ENCODE measurements around the gene AFTPH.

AFTPH gene

DNA sequence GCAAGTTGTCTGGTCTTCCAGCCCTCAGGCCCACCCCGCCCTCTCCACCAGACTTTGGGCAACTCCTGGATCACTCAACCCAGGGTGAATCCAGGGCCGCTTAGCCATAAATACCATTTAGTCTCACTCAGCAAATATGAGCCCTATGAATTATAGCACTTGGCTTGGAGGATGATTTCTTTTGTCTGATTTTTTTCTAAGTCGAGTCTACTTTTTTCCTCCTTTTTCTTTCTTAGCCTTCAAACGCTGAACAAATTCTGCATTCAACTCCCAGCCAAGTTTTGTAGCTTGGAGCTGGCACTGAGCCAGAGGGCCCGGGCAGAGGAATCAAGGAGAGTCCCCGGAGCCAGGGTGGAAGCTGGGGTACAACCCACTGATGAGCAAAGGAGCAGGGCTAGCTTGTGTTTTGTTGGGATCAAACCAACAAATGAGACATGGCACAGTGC lies 80.9 kb downstream of the AFTPH start:
- Histone ChIP-seq H3K9ac (ENCODE audit: low read length) (no peak overlapping the region), H3K36me3 (ENCODE audit: low read length) (no peaks in the 10 kb centered on the region), H3K27me3 (ENCODE audit: low read length) (no peaks in the 10 kb centered on the region), H3K79me2 (ENCODE audit: insufficient read depth, low read length) (no peaks in the 10 kb centered on the region), H3K4me3 (ENCODE audit: insufficient read depth, low read length, poor library complexity, severe bottlenecking) (no peak overlapping the region), H3K9me2 (replicated peaks; ENCODE audit: insufficient read depth, low read length) (no peaks in the 10 kb centered on the region), H3K9me3 (ENCODE audit: insufficient read depth, low read length) (no peaks in the 10 kb centered on the region), H3K4me2 (ENCODE audit: low read depth, low read length, poor library complexity, severe bottlenecking) (no peak overlapping the region), H3F3A (ENCODE audit: insufficient read depth) (0 out of 2 replicates have a peak, but pooled peaks cover 2% of the 10 kb centered on the region), H4K20me1 (ENCODE audit: low read depth, low read length) (no peaks in the 10 kb centered on the region), H3K27ac (ENCODE audit: low read depth, low read length) (no peak overlapping the region), H2AFZ (ENCODE audit: low read depth, low read length, severe bottlenecking) (no peak overlapping the region)
- TF ChIP-seq, protein P1, sequence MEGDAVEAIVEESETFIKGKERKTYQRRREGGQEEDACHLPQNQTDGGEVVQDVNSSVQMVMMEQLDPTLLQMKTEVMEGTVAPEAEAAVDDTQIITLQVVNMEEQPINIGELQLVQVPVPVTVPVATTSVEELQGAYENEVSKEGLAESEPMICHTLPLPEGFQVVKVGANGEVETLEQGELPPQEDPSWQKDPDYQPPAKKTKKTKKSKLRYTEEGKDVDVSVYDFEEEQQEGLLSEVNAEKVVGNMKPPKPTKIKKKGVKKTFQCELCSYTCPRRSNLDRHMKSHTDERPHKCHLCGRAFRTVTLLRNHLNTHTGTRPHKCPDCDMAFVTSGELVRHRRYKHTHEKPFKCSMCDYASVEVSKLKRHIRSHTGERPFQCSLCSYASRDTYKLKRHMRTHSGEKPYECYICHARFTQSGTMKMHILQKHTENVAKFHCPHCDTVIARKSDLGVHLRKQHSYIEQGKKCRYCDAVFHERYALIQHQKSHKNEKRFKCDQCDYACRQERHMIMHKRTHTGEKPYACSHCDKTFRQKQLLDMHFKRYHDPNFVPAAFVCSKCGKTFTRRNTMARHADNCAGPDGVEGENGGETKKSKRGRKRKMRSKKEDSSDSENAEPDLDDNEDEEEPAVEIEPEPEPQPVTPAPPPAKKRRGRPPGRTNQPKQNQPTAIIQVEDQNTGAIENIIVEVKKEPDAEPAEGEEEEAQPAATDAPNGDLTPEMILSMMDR (IDR thresholded peaks at IDR 0.05; ENCODE audit: insufficient read depth, low read length, poor library complexity, severe bottlenecking): no peak
- TF ChIP-seq EZH2phosphoT487 (conservative IDR thresholded peaks at IDR 0.05; ENCODE audit: low read length): no peak

DNA sequence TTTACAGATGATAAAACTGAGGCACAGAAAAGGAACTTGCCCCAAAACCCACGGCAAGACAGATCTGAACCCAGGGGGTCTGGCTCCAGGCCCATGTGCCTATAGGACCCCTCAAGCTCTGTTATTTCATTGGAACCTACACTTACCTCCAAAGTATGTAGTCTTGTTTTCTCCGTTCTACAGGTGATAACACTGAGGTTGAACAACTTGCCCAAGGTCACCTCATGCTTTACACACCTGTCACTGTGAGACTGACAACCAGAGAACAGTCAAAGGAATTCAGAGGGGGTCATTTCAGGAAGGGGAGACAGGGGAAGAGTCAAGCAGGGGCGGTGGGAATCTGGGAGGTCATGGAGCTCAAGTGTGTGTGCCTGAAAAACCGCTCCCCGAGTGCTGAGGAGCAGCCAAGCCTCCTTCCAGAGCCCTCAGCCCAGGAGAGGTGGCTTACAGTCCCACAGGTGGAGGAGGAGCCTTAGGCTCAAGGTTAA lies 81.9 kb downstream of the AFTPH start:
- Histone ChIP-seq H4K20me1 (ENCODE audit: low read depth, low read length) (no peaks in the 10 kb centered on the region), H3K9ac (ENCODE audit: low read length) (no peak overlapping the region), H3K4me3 (ENCODE audit: insufficient read depth, low read length, poor library complexity, severe bottlenecking) (no peak overlapping the region), H3K27ac (ENCODE audit: low read depth, low read length) (no peak overlapping the region), H2AFZ (ENCODE audit: low read depth, low read length, severe bottlenecking) (no peak overlapping the region), H3K9me2 (replicated peaks; ENCODE audit: insufficient read depth, low read length) (no peaks in the 10 kb centered on the region), H3K9me3 (ENCODE audit: insufficient read depth, low read length) (no peaks in the 10 kb centered on the region), H3K27me3 (ENCODE audit: low read length) (no peaks in the 10 kb centered on the region), H3F3A (ENCODE audit: insufficient read depth) (0 out of 2 replicates have a peak, but pooled peaks cover 3% of the 10 kb centered on the region), H3K4me2 (ENCODE audit: low read depth, low read length, poor library complexity, severe bottlenecking) (peak overlapping the region; percentile 63), H3K36me3 (ENCODE audit: low read length) (no peaks in the 10 kb centered on the region), H3K79me2 (ENCODE audit: insufficient read depth, low read length) (no peaks in the 10 kb centered on the region)
- TF ChIP-seq, protein P1 (IDR thresholded peaks at IDR 0.05; ENCODE audit: insufficient read depth, low read length, poor library complexity, severe bottlenecking): no peak
- TF ChIP-seq EZH2phosphoT487 (conservative IDR thresholded peaks at IDR 0.05; ENCODE audit: low read length): no peak

DNA sequence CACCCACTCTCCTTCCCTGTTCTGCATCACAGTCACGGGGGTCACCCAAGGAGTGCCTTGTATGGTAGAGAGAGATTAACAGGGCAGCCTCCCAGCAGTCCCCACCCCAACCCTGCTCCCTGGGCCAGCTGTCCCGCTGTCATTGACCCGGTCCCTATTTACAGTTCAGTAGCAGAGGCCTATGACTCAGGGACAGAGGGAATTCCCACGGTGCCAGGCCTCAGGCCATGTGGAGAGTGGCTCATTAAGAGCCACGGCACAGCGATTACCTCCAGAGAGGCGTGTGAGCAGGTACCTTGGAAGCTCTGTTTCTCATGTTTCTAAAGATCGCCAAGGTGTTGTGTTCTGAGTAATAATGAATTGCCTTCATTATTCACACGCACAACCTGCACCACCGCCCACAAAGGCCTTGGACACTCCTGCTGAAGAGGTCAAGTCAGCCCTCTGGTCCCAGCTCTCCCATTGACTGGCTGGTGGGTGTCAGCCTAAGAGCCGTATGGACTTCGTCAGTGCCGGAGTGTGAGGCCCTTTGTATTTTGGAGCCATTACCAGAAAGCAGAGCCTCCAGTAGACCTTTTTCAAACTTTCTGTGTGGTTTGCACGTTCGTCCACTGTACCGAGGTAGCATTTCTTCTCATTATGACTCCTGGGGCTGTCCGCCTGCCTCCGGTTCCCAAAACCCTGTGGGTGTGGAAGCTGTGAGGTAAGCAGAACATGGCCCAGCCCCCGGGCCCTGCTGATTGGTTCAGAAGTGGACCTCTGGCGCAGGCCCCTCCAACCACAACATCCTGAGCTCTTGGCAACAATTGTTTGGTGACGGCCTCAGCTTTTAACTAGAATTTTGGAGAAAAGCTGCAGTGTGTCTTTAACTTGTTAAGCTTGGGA lies 82.6 kb downstream of the AFTPH start:
- no peaks in the 10 kb centered on the region for H3K27me3 ChIP-seq (ENCODE audit: low read length)
- H3F3A ChIP-seq (ENCODE audit: insufficient read depth): 0 out of 2 replicates have a peak, but pooled peaks cover 3% of the 10 kb centered on the region
- H3K9me2 ChIP-seq (replicated peaks; ENCODE audit: insufficient read depth, low read length): no peaks in the 10 kb centered on the region
- H3K36me3 ChIP-seq (ENCODE audit: low read length): no peaks in the 10 kb centered on the region
- H3K9me3 ChIP-seq (ENCODE audit: insufficient read depth, low read length): no peaks in the 10 kb centered on the region
- peak overlapping the region; percentile 63 for H3K4me2 ChIP-seq (ENCODE audit: low read depth, low read length, poor library complexity, severe bottlenecking)
- H3K79me2 ChIP-seq (ENCODE audit: insufficient read depth, low read length): no peaks in the 10 kb centered on the region
- TF ChIP-seq EZH2phosphoT487 (conservative IDR thresholded peaks at IDR 0.05; ENCODE audit: low read length): no peak
- TF ChIP-seq, protein P1 (IDR thresholded peaks at IDR 0.05; ENCODE audit: insufficient read depth, low read length, poor library complexity, severe bottlenecking): no peak
- H4K20me1 ChIP-seq (ENCODE audit: low read depth, low read length): no peaks in the 10 kb centered on the region
- H3K27ac ChIP-seq (ENCODE audit: low read depth, low read length): no peak overlapping the region
- H3K4me3 ChIP-seq (ENCODE audit: insufficient read depth, low read length, poor library complexity, severe bottlenecking): peak overlapping the region; percentile 32
- peak overlapping the region; percentile 96 for H2AFZ ChIP-seq (ENCODE audit: low read depth, low read length, severe bottlenecking)
- peak overlapping the region; percentile 36 for H3K9ac ChIP-seq (ENCODE audit: low read length)
